GM18507 (cell line): ENCODE data around the gene UNK.
"Not testable (repeated sequence)": the region's sequence is repeated elsewhere in the genome, so short reads cannot be mapped to it uniquely, and the experiment has no call there.

Experiments used
- DNase-seq: peaks from one replicate; pipeline ENCODE4 v3.0.0; 2011; ENCODE audit warnings: low read depth; ENCODE audit not compliant: insufficient read length; ENCODE audit errors: extremely low spot score
- FAIRE-seq: peaks from 2 replicates; lab custom pipeline; 2011; peaks lifted over from hg19 to GRCh38; lab: Jason Lieb, UNC

Gene UNK

GRCh38 chr17:75753514-75754377 lies 30.9 kb upstream of the UNK start:
- FAIRE-seq (peak; percentile 53), DNase-seq (peak; percentile 65)

GRCh38 chr17:75754378-75755204 lies 30.0 kb upstream of the UNK start:
- no peak for FAIRE-seq
- DNase-seq: no peak

- DNase-seq (no peak), FAIRE-seq (no peak)
These were observed 29.3 kb upstream of the UNK start for GRCh38 chr17:75755205-75755901.

GRCh38 chr17:75755990-75756389 lies 28.6 kb upstream of the UNK start:
- FAIRE-seq (no peak), DNase-seq (no peak)

- FAIRE-seq: no peak
- no peak for DNase-seq
These were observed 28.0 kb upstream of the UNK start for GRCh38 chr17:75756451-75757085.

- no peak for FAIRE-seq
- no peak for DNase-seq
These were observed 27.4 kb upstream of the UNK start for GRCh38 chr17:75757086-75757681.

- FAIRE-seq (no peak), DNase-seq (no peak)
These were observed 26.3 kb upstream of the UNK start for GRCh38 chr17:75758131-75758905.

GRCh38 chr17:75759457-75759856 lies 25.1 kb upstream of the UNK start:
- DNase-seq (no peak), FAIRE-seq (no peak)

- FAIRE-seq, DNase-seq: not testable (repeated sequence)
These were observed 24.5 kb upstream of the UNK start for GRCh38 chr17:75759978-75760640.

- FAIRE-seq (no peak), DNase-seq (no peak)
These were observed 21.9 kb upstream of the UNK start for GRCh38 chr17:75762513-75763268.

GRCh38 chr17:75763269-75763607 lies 21.4 kb upstream of the UNK start:
- FAIRE-seq (no peak), DNase-seq (no peak)

GRCh38 chr17:75763613-75764416 lies 20.8 kb upstream of the UNK start:
- no peak for DNase-seq
- no peak for FAIRE-seq

- no peak for DNase-seq
- no peak for FAIRE-seq
These were observed 20.2 kb upstream of the UNK start for GRCh38 chr17:75764417-75764710.

- FAIRE-seq (peak; percentile 36), DNase-seq (peak; percentile 82)
These were observed 19.7 kb upstream of the UNK start, which contains the start of gene GALK1 for GRCh38 chr17:75764711-75765421. TSS of gene GALK1 (minus strand) at chr17:75765192. CDS start at chr17:75765136, 56 bp downstream.

GRCh38 chr17:75765981-75766380 lies 18.6 kb upstream of the UNK start:
- DNase-seq: no peak
- no peak for FAIRE-seq

- FAIRE-seq (no peak), DNase-seq (no peak)
These were observed 16.7 kb upstream of the UNK start for GRCh38 chr17:75767881-75768280.
